ENCODE measurements around the gene STX5.

GRCh38 chr11:62854013-62854824 is 22.4 kb upstream of the STX5 start:
- TF ChIP-seq EP300 (IDR thresholded peaks at IDR 0.05), result no peak
- no peak for TF ChIP-seq CTCF (IDR thresholded peaks at IDR 0.05)
- no peak for TF ChIP-seq POLR2AphosphoS5 (IDR thresholded peaks at IDR 0.05)

Measured in sigmoid colon (tissue), 4 donors.